WERI-Rb-1 (cell line): Measurements from ENCODE around the gene PLCD1.

Experiments
- DNase-seq: peaks from one replicate; pipeline ENCODE4 v3.0.0-alpha.2; 2020
- H3K27ac ChIP-seq: fragments of 250-450 bp; sonication (Bioruptor Pico); 2 replicates; pipeline ENCODE4 v1.5.1; 2020; ENCODE audit warnings: mild to moderate bottlenecking, moderate library complexity
- H3K27me3 ChIP-seq: fragments of 250-450 bp; sonication (Bioruptor Pico); 2 replicates; pipeline ENCODE4 v1.5.1; 2021; ENCODE audit warnings: mild to moderate bottlenecking, low read depth, moderate library complexity; ENCODE audit not compliant: insufficient read depth, severe bottlenecking
- H3K36me3 ChIP-seq: fragments of 250-450 bp; sonication (Bioruptor Pico); 2 replicates; pipeline ENCODE4 v1.5.1; 2020; ENCODE audit warnings: mild to moderate bottlenecking, moderate library complexity
- H3K4me3 ChIP-seq: 2 replicates; pipeline ENCODE4 v1.5.1; 2011; ENCODE audit warnings: low read depth, mild to moderate bottlenecking, control low read depth, low read length
- H3K9me3 ChIP-seq: fragments of 250-450 bp; sonication (Bioruptor Pico); 2 replicates; pipeline ENCODE4 v1.5.1; 2021; ENCODE audit warnings: mild to moderate bottlenecking, moderate library complexity; ENCODE audit not compliant: severe bottlenecking
- CTCF ChIP-seq: IDR thresholded peaks from 2 replicates; pipeline ENCODE4 v1.5.1; 2011; ENCODE audit warnings: low read depth, mild to moderate bottlenecking, control low read depth, inconsistent platforms, low read length

Gene PLCD1

GRCh38 chr3:38049358-38050126 lies 20.1 kb upstream of the PLCD1 start:
- Histone ChIP-seq H3K27me3 (no peaks in the 10 kb centered on the region), H3K27ac (no peak overlapping the region), H3K9me3 (no peaks in the 10 kb centered on the region), H3K36me3 (no peaks in the 10 kb centered on the region), H3K4me3 (no peak overlapping the region)
- no peak for TF ChIP-seq CTCF
- no peak for DNase-seq

GRCh38 chr3:38047896-38048295 lies 18.5 kb upstream of the PLCD1 start:
- DNase-seq = no peak
- H3K4me3 ChIP-seq = no peak overlapping the region
- H3K36me3 ChIP-seq = no peaks in the 10 kb centered on the region
- no peaks in the 10 kb centered on the region for H3K9me3 ChIP-seq
- H3K27me3 ChIP-seq = no peaks in the 10 kb centered on the region
- TF ChIP-seq CTCF = no peak
- no peak overlapping the region for H3K27ac ChIP-seq

GRCh38 chr3:38046821-38047220 lies 17.4 kb upstream of the PLCD1 start:
- H3K36me3 ChIP-seq = no peaks in the 10 kb centered on the region
- no peak for DNase-seq
- H3K27me3 ChIP-seq = no peaks in the 10 kb centered on the region
- no peak for TF ChIP-seq CTCF
- no peak overlapping the region for H3K27ac ChIP-seq
- no peaks in the 10 kb centered on the region for H3K9me3 ChIP-seq
- H3K4me3 ChIP-seq = no peak overlapping the region

- Histone ChIP-seq H3K4me3 (no peak overlapping the region), H3K36me3 (no peaks in the 10 kb centered on the region), H3K9me3 (no peaks in the 10 kb centered on the region), H3K27me3 (no peaks in the 10 kb centered on the region), H3K27ac (no peak overlapping the region)
- TF ChIP-seq CTCF = no peak
- DNase-seq = no peak
Measured at GRCh38 chr3:38046027-38046426, 16.6 kb upstream of the PLCD1 start.

- H3K27me3 ChIP-seq = peaks cover 20% of the 10 kb centered on the region
- DNase-seq = no peak
- H3K9me3 ChIP-seq = no peaks in the 10 kb centered on the region
- no peak for TF ChIP-seq CTCF
- no peak overlapping the region for H3K27ac ChIP-seq
- H3K36me3 ChIP-seq = no peaks in the 10 kb centered on the region
- no peak overlapping the region for H3K4me3 ChIP-seq
Measured at GRCh38 chr3:38043486-38043885, 14.0 kb upstream of the PLCD1 start.

GRCh38 chr3:38040401-38040800 lies 11.0 kb upstream of the PLCD1 start:
- Histone ChIP-seq H3K4me3 (no peak overlapping the region), H3K36me3 (no peaks in the 10 kb centered on the region), H3K27ac (no peak overlapping the region), H3K27me3 (peaks cover 29% of the 10 kb centered on the region), H3K9me3 (no peaks in the 10 kb centered on the region)
- no peak for TF ChIP-seq CTCF
- DNase-seq = no peak
